Hepatocyte (in vitro differentiated cells): ENCODE measurements around the gene ZNF548. TPM values are rescaled to one million over a fixed set of nuclear protein-coding genes. Genes with fewer than 3 reads are reported as not detected.

Experiments
- DNase-seq: peaks from one replicate; pipeline ENCODE4 v3.0.0-alpha.2; 2016; ENCODE audit warnings: low spot score
- H2AFZ ChIP-seq: fragments of 200-600 bp; sonication (generic); 2 replicates; pipeline ENCODE4 v1.6.0; 2016; ENCODE audit warnings: antibody characterized with exemption, mild to moderate bottlenecking
- H3K27ac ChIP-seq: fragments of 200-600 bp; sonication (generic); 2 replicates; pipeline ENCODE4 v1.5.1; 2016; ENCODE audit warnings: mild to moderate bottlenecking
- H3K27me3 ChIP-seq: fragments of 200-600 bp; sonication (generic); 2 replicates; pipeline ENCODE4 v1.6.1; 2016
- H3K36me3 ChIP-seq: fragments of 200-600 bp; sonication (generic); replicated peaks from 2 replicates; pipeline ENCODE4 v1.5.1; 2016; ENCODE audit warnings: low read depth; ENCODE audit not compliant: insufficient read depth
- H3K4me1 ChIP-seq: fragments of 200-600 bp; sonication (generic); 2 replicates; pipeline ENCODE4 v1.5.1; 2016; ENCODE audit warnings: mild to moderate bottlenecking, moderate library complexity; ENCODE audit not compliant: insufficient read depth
- H3K4me2 ChIP-seq: fragments of 200-600 bp; sonication (generic); 2 replicates; pipeline ENCODE4 v1.6.0; 2016
- H3K4me3 ChIP-seq: fragments of 200-600 bp; sonication (generic); 2 replicates; pipeline ENCODE4 v1.5.1; 2016; ENCODE audit warnings: mild to moderate bottlenecking
- H3K79me2 ChIP-seq: fragments of 200-600 bp; sonication (generic); 2 replicates; pipeline ENCODE4 v1.6.0; 2017; ENCODE audit warnings: mild to moderate bottlenecking
- H3K9me2 ChIP-seq: fragments of 200-600 bp; sonication (generic); replicated peaks from 2 replicates; pipeline ENCODE4 v1.6.0; 2017; ENCODE audit warnings: mild to moderate bottlenecking; ENCODE audit not compliant: insufficient read depth
- H3K9me3 ChIP-seq: fragments of 200-600 bp; sonication (generic); 2 replicates; pipeline ENCODE4 v1.5.1; 2016; ENCODE audit warnings: low read depth, mild to moderate bottlenecking
- H4K20me1 ChIP-seq: fragments of 200-600 bp; sonication (generic); 2 replicates; pipeline ENCODE4 v1.6.0; 2016; ENCODE audit warnings: mild to moderate bottlenecking; ENCODE audit not compliant: insufficient read depth, poor library complexity, severe bottlenecking
- CTCF ChIP-seq: fragments of 200-600 bp; sonication (generic); IDR thresholded peaks from 2 replicates; pipeline ENCODE4 v1.5.1; 2016; ENCODE audit warnings: antibody characterized with exemption, mild to moderate bottlenecking; ENCODE audit not compliant: poor library complexity
- EZH2 ChIP-seq: fragments of 200-600 bp; sonication (generic); IDR thresholded peaks from 2 replicates; pipeline ENCODE4 v1.6.1; 2016; ENCODE audit warnings: antibody characterized with exemption, mild to moderate bottlenecking, borderline replicate concordance
- EZH2phosphoT487 ChIP-seq: fragments of 200-600 bp; sonication (generic); IDR thresholded peaks from one replicate; pipeline ENCODE4 v1.6.1; 2018; ENCODE audit warnings: antibody characterized with exemption, mild to moderate bottlenecking, low read depth, moderate library complexity; ENCODE audit not compliant: unreplicated experiment, severe bottlenecking
- WGBS: methylation state at CpG from one replicate; pipeline ENCODE4 v1.1.6; 2016; ENCODE audit warnings: low lambda C conversion rate; ENCODE audit errors: missing lambda C conversion rate; 5-methylcytosine and 5-hydroxymethylcytosine counted together
- polyA plus RNA-seq: library from polyadenylated mRNA; unstranded; fragments of >200 nt; fragmentation: Nextera tagmentation; extraction: Ambion mirVana; gene quantifications from 2 replicates; pipeline ENCODE4 v1.2.1, GENCODE V29; 2016
- total RNA-seq: library from RNA; depleted of rRNA; stranded (reverse); fragments of >200 nt; gene quantifications from 2 replicates; pipeline ENCODE4 v1.2.3, GENCODE V29; 2014

The ZNF548 gene
- total and polyA plus RNA-seq, 2 experiments from 2014 or later = 9.3 to 26.3 TPM

- H3K36me3 ChIP-seq = peaks cover 6% of the 10 kb centered on the region
- peaks cover 47% of the 10 kb centered on the region for H3K79me2 ChIP-seq
- H3K27ac ChIP-seq = no peak overlapping the region
- WGBS = 78% methylated on average over 7 of the region's 7 CpGs
- TF ChIP-seq EZH2 (no peak), EZH2phosphoT487 (no peak), CTCF (no peak)
- DNase-seq = no peak
- no peaks in the 10 kb centered on the region for H3K9me2 ChIP-seq
- no peaks in the 10 kb centered on the region for H4K20me1 ChIP-seq
- no peaks in the 10 kb centered on the region for H3K27me3 ChIP-seq
- H3K4me1 ChIP-seq = peaks cover 1% of the 10 kb centered on the region
- no peak overlapping the region for H3K4me2 ChIP-seq
- no peaks in the 10 kb centered on the region for H3K9me3 ChIP-seq
- H3K4me3 ChIP-seq = no peak overlapping the region
- no peak overlapping the region for H2AFZ ChIP-seq
Observed at GRCh38 chr19:57441979-57442752, 52.5 kb downstream of the ZNF548 start.

- Histone ChIP-seq H3K9me3 (no peaks in the 10 kb centered on the region), H3K27me3 (no peaks in the 10 kb centered on the region), H3K9me2 (no peaks in the 10 kb centered on the region), H2AFZ (no peak overlapping the region), H4K20me1 (no peaks in the 10 kb centered on the region), H3K36me3 (peaks cover 6% of the 10 kb centered on the region), H3K79me2 (peaks cover 36% of the 10 kb centered on the region), H3K27ac (no peak overlapping the region), H3K4me3 (no peak overlapping the region), H3K4me2 (no peak overlapping the region), H3K4me1 (no peaks in the 10 kb centered on the region)
- TF ChIP-seq CTCF (no peak), EZH2phosphoT487 (no peak)
- WGBS = 76% methylated on average over 5 of the region's 5 CpGs
- no peak for DNase-seq
Observed at GRCh38 chr19:57443121-57443696, 53.6 kb downstream of the ZNF548 start.

DNA sequence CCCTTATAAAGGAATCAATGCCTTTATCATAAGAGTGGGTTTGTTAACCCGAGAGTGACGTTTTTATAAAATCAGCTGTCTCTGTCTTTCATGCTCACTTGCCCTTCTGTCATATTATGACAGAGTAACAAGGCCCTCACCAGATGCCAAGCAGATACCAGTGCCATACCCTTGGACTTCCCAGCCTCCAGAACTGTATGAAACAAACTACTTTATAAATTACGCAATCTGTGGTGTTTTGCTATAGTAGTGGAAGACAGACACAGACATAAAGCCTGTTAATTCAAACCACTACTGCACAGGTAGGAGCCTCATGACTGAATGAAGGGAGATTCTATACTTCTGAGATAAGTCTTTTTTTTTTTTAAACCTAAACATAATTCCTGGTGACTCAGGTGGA, 62.7 kb downstream of the ZNF548 start:
- Histone ChIP-seq H3K9me2 (no peaks in the 10 kb centered on the region), H3K9me3 (no peaks in the 10 kb centered on the region)
- WGBS = 94% methylated on average over 3 of the region's 3 CpGs

More for the DNA sequence above, 62.7 kb downstream of the ZNF548 start:
- Histone ChIP-seq H3K27me3 (no peaks in the 10 kb centered on the region), H3K36me3 (no peaks in the 10 kb centered on the region), H2AFZ (no peak overlapping the region), H3K4me1 (no peaks in the 10 kb centered on the region), H3K79me2 (no peaks in the 10 kb centered on the region), H3K4me2 (no peak overlapping the region), H3K27ac (no peak overlapping the region), H3K4me3 (no peak overlapping the region), H4K20me1 (no peaks in the 10 kb centered on the region)
- TF ChIP-seq CTCF = no peak
- no peak for DNase-seq

Other genes starting within 250 kb of the ZNF548 start
- gene ZIM3, start 244.7 kb upstream of the ZNF548 start, total RNA-seq = not detected in 2 replicates
- not detected in 2 replicates for gene ZIM3, start 244.7 kb upstream of the ZNF548 start, polyA plus RNA-seq
- not detected in 2 replicates for gene DUXA, start 222.4 kb upstream of the ZNF548 start, total RNA-seq
- not detected in 2 replicates for gene DUXA, start 222.4 kb upstream of the ZNF548 start, polyA plus RNA-seq
- gene ZNF264, start 198.4 kb upstream of the ZNF548 start, total RNA-seq = 23.0 and 26.2 TPM in 2 replicates
- gene ZNF264, start 198.4 kb upstream of the ZNF548 start, polyA plus RNA-seq = 2.8 and 4.4 TPM in 2 replicates
- gene AURKC, start 158.8 kb upstream of the ZNF548 start, total RNA-seq = 0.27 and 1.0 TPM in 2 replicates
- gene AURKC, start 158.8 kb upstream of the ZNF548 start, polyA plus RNA-seq = 0.25 and 0.88 TPM in 2 replicates
- gene ZNF805, start 149.2 kb upstream of the ZNF548 start, total RNA-seq = 12.3 and 13.9 TPM in 2 replicates
- 1.5 and 1.9 TPM in 2 replicates for gene ZNF805, start 149.2 kb upstream of the ZNF548 start, polyA plus RNA-seq
- gene ZNF460, start 109.4 kb upstream of the ZNF548 start, total RNA-seq = 63.7 and 77.4 TPM in 2 replicates
- 5.9 and 6.2 TPM in 2 replicates for gene ZNF460, start 109.4 kb upstream of the ZNF548 start, polyA plus RNA-seq
- 6.7 and 6.9 TPM in 2 replicates for gene ZNF543, start 69.4 kb upstream of the ZNF548 start, total RNA-seq
- gene ZNF543, start 69.4 kb upstream of the ZNF548 start, polyA plus RNA-seq = 0.61 and 2.6 TPM in 2 replicates
- gene ZNF304, start 38.6 kb upstream of the ZNF548 start, total RNA-seq = 6.9 and 7.5 TPM in 2 replicates
- gene ZNF304, start 38.6 kb upstream of the ZNF548 start, polyA plus RNA-seq = 2.0 and 3.0 TPM in 2 replicates
- 19.8 and 27.8 TPM in 2 replicates for gene TRAPPC2B, start 26.3 kb upstream of the ZNF548 start, total RNA-seq
- gene TRAPPC2B, start 26.3 kb upstream of the ZNF548 start, polyA plus RNA-seq = 39.0 and 50.7 TPM in 2 replicates
- gene ZNF547, start 26.3 kb upstream of the ZNF548 start, total RNA-seq = 1.6 and 5.2 TPM in 2 replicates
- 0.72 and 1.8 TPM in 2 replicates for gene ZNF547, start 26.3 kb upstream of the ZNF548 start, polyA plus RNA-seq
- gene ZNF17, start 21.3 kb downstream of the ZNF548 start, total RNA-seq = 6.9 and 7.2 TPM in 2 replicates
- 1.4 and 2.3 TPM in 2 replicates for gene ZNF17, start 21.3 kb downstream of the ZNF548 start, polyA plus RNA-seq
- 10.4 and 10.5 TPM in 2 replicates for gene ZNF749, start 45.5 kb downstream of the ZNF548 start, total RNA-seq
- gene ZNF749, start 45.5 kb downstream of the ZNF548 start, polyA plus RNA-seq = 3.0 and 7.1 TPM in 2 replicates
- 1.6 and 2.2 TPM in 2 replicates for gene VN1R1, start 67.3 kb downstream of the ZNF548 start, total RNA-seq
- 0.65 and 0.83 TPM in 2 replicates for gene VN1R1, start 67.3 kb downstream of the ZNF548 start, polyA plus RNA-seq
- 18.5 TPM in 2 replicates for gene ZNF772, start 87.7 kb downstream of the ZNF548 start, total RNA-seq
- gene ZNF772, start 87.7 kb downstream of the ZNF548 start, polyA plus RNA-seq = 2.6 and 5.6 TPM in 2 replicates
- gene ZNF419, start 97.9 kb downstream of the ZNF548 start, total RNA-seq = 9.4 and 11.4 TPM in 2 replicates
- gene ZNF419, start 97.9 kb downstream of the ZNF548 start, polyA plus RNA-seq = 9.3 and 9.4 TPM in 2 replicates
- 6.9 and 8.0 TPM in 2 replicates for gene ZNF773, start 110.1 kb downstream of the ZNF548 start, total RNA-seq
- 5.0 and 6.6 TPM in 2 replicates for gene ZNF773, start 110.1 kb downstream of the ZNF548 start, polyA plus RNA-seq
- gene ZNF549, start 137.5 kb downstream of the ZNF548 start, total RNA-seq = 4.3 and 6.4 TPM in 2 replicates
- gene ZNF549, start 137.5 kb downstream of the ZNF548 start, polyA plus RNA-seq = 3.2 and 3.5 TPM in 2 replicates
- gene ZNF550, start 170.0 kb downstream of the ZNF548 start, total RNA-seq = 5.7 and 5.9 TPM in 2 replicates
- 5.2 and 6.2 TPM in 2 replicates for gene ZNF550, start 170.0 kb downstream of the ZNF548 start, polyA plus RNA-seq
- 4.7 and 5.8 TPM in 2 replicates for gene ZNF416, start 189.1 kb downstream of the ZNF548 start, total RNA-seq
- 1.9 and 2.5 TPM in 2 replicates for gene ZNF416, start 189.1 kb downstream of the ZNF548 start, polyA plus RNA-seq
- gene ZIK1, start 194.3 kb downstream of the ZNF548 start, total RNA-seq = 5.1 and 7.1 TPM in 2 replicates
- gene ZIK1, start 194.3 kb downstream of the ZNF548 start, polyA plus RNA-seq = 3.3 and 3.8 TPM in 2 replicates
- 1.3 and 1.8 TPM in 2 replicates for gene ZNF530, start 210.0 kb downstream of the ZNF548 start, total RNA-seq
- gene ZNF530, start 210.0 kb downstream of the ZNF548 start, polyA plus RNA-seq = 1.3 and 2.8 TPM in 2 replicates
- 11.7 and 24.3 TPM in 2 replicates for gene ZNF134, start 224.4 kb downstream of the ZNF548 start, total RNA-seq
- gene ZNF134, start 224.4 kb downstream of the ZNF548 start, polyA plus RNA-seq = 9.7 and 10.7 TPM in 2 replicates
- 9.5 and 17.2 TPM in 2 replicates for gene ZNF211, start 243.3 kb downstream of the ZNF548 start, total RNA-seq
- gene ZNF211, start 243.3 kb downstream of the ZNF548 start, polyA plus RNA-seq = 11.9 and 12.2 TPM in 2 replicates